Endothelial cell of umbilical vein (primary cell): ENCODE data around the gene MT1E. TPM values are rescaled to one million over a fixed set of nuclear protein-coding genes. Genes with fewer than 3 reads are reported as not detected.

Source experiments
- BruUV-seq: library from RNA; stranded (reverse); fragments of 400-500 nt; replicated peaks from 2 replicates; lab custom pipeline; 2021; lab: Mats Ljungman, UMichigan
- CTCF ChIA-PET: fragments of 300-600, 350-600 bp; sonication (Branson Sonifier 250); formaldehyde crosslinking; loops from one replicate; lab custom pipeline; 2021; ENCODE audit warnings: antibody characterized with exemption, inconsistent platforms; lab: Charles Lee
- POLR2A ChIA-PET: fragments of 300-600, 350-600 bp; sonication (Branson Sonifier 250); formaldehyde crosslinking; loops from one replicate; lab custom pipeline; 2021; ENCODE audit warnings: antibody characterized with exemption, inconsistent platforms; lab: Charles Lee
- DNase-seq: peaks from one replicate; pipeline ENCODE4 v3.0.0-alpha.2; 2011; ENCODE audit warnings: low read depth, low spot score
- FAIRE-seq: peaks from 2 replicates; lab custom pipeline; 2011; peaks lifted over from hg19 to GRCh38; lab: Jason Lieb, UNC
- H2AFZ ChIP-seq: 2 replicates; pipeline ENCODE4 v1.6.0; 2012; ENCODE audit warnings: low read depth, low read length, control low read depth, inconsistent platforms
- H3K27ac ChIP-seq: 2 replicates; pipeline ENCODE4 v1.5.1; 2011; ENCODE audit warnings: low read depth, mild to moderate bottlenecking, control low read depth, low read length, moderate library complexity; ENCODE audit not compliant: insufficient read depth
- H3K27me3 ChIP-seq, 2 experiments: 2 replicates each; pipeline versions ENCODE4 v1.6.0 to v1.6.1; 2011; ENCODE audit warnings: low read length in 2 of 2, mixed read lengths in 1 of 2; ENCODE audit not compliant: control insufficient read depth in 2 of 2, insufficient read depth in 2 of 2
- H3K36me3 ChIP-seq, 2 experiments: 2 replicates in 1 of 2; 3 replicates in 1 of 2; pipeline ENCODE4 v1.5.1; 2011; ENCODE audit warnings: low read length in 2 of 2, mild to moderate bottlenecking in 1 of 2, moderate library complexity in 1 of 2; ENCODE audit not compliant: control insufficient read depth in 2 of 2, insufficient read depth in 2 of 2; ENCODE audit errors: extremely low read depth in 1 of 2
- H3K4me1 ChIP-seq: 3 replicates; pipeline ENCODE4 v1.5.1; 2011; ENCODE audit warnings: mild to moderate bottlenecking, low read length; ENCODE audit not compliant: control insufficient read depth, insufficient read depth; ENCODE audit errors: extremely low read depth
- H3K4me2 ChIP-seq: 2 replicates; pipeline ENCODE4 v1.6.1; 2011; ENCODE audit warnings: low read length, control low read depth, mixed read lengths; ENCODE audit not compliant: insufficient read depth
- H3K4me3 ChIP-seq, 3 experiments: fragments of 200-600 bp in 1 of 3; sonication (generic), shearing (Covaris generic) in 1 of 3; replicated peaks in 1 of 3; 2 replicates each; pipeline ENCODE4 v1.5.1; 2011 to 2016; ENCODE audit warnings: control low read depth in 3 of 3, low read length in 3 of 3, mild to moderate bottlenecking in 2 of 3, inconsistent platforms in 1 of 3, low read depth in 1 of 3, moderate library complexity in 1 of 3; ENCODE audit not compliant: insufficient read depth in 1 of 3
- H3K79me2 ChIP-seq: 2 replicates; pipeline ENCODE4 v1.6.0; 2012; ENCODE audit warnings: low read length, inconsistent platforms; ENCODE audit not compliant: control insufficient read depth, insufficient read depth
- H3K9ac ChIP-seq: replicated peaks from 2 replicates; pipeline ENCODE3; 2011; ENCODE audit warnings: low read length, control low read depth; ENCODE audit not compliant: insufficient read depth; ENCODE audit errors: extremely low read depth
- H3K9me1 ChIP-seq: replicated peaks from 3 replicates; pipeline ENCODE4 v1.6.0; 2011; ENCODE audit warnings: mild to moderate bottlenecking, low read length; ENCODE audit not compliant: control insufficient read depth, insufficient read depth; ENCODE audit errors: extremely low read depth
- H3K9me3 ChIP-seq: replicated peaks from 2 replicates; pipeline ENCODE4 v1.5.1; 2012; ENCODE audit warnings: low read length, inconsistent platforms; ENCODE audit not compliant: control insufficient read depth, insufficient read depth
- H4K20me1 ChIP-seq: replicated peaks from 2 replicates; pipeline ENCODE3; 2011; ENCODE audit warnings: mild to moderate bottlenecking, low read length; ENCODE audit not compliant: control insufficient read depth, insufficient read depth; ENCODE audit errors: extremely low read depth
- EZH2 ChIP-seq: IDR thresholded peaks from 2 replicates; pipeline ENCODE4 v1.6.1; 2012; ENCODE audit warnings: borderline replicate concordance, low read depth, mild to moderate bottlenecking, moderate library complexity, low read length, inconsistent platforms; ENCODE audit not compliant: severe bottlenecking
- FOS ChIP-seq: IDR thresholded peaks from 2 replicates; pipeline ENCODE4 v1.6.1; 2011; ENCODE audit warnings: mild to moderate bottlenecking, low read length, moderate library complexity, borderline replicate concordance; ENCODE audit not compliant: insufficient read depth
- GATA2 ChIP-seq: IDR thresholded peaks from 2 replicates; pipeline ENCODE4 v1.7.0; 2011; ENCODE audit warnings: low read depth, mild to moderate bottlenecking, moderate library complexity, mixed read lengths, low read length; ENCODE audit not compliant: insufficient read length, insufficient read depth
- JUN ChIP-seq: IDR thresholded peaks from 2 replicates; pipeline ENCODE4 v1.6.1; 2011; ENCODE audit warnings: borderline replicate concordance, low read depth; ENCODE audit not compliant: insufficient read length, insufficient read depth
- MYC ChIP-seq: IDR thresholded peaks from one replicate; pipeline ENCODE4 v1.6.1; 2011; ENCODE audit warnings: mild to moderate bottlenecking, low read depth, low read length
- dilution Hi-C: fragments of 300-500 bp; cut with MboI; formaldehyde crosslinking; loops from one replicate; pipeline ENCODE4 v1.15.0; 2019; ENCODE audit warnings: low sequenced_read_pairs; ENCODE audit not compliant: extremely low pct_ligation_motif_present
- intact Hi-C: fragments of 100-400 bp; cut with micrococcal nuclease; formaldehyde crosslinking; loops from one replicate; pipeline ENCODE4 v1.10.0; 2022
- polyA plus RNA-seq, 4 experiments: library from polyadenylated mRNA; depleted of rRNA in 3 of 4; stranded (reverse) in 3 of 4; unstranded in 1 of 4; fragments of >200 nt; gene quantifications; 2 replicates each; pipeline versions ENCODE4 v1.2.1 to v1.2.3, GENCODE V29; 2011 to 2012; ENCODE audit warnings: missing spikeins in 1 of 4
- total RNA-seq: library from RNA; stranded (reverse); gene quantifications from 2 replicates; pipeline ENCODE4 v1.2.3, GENCODE V29; 2021
- TF ChIP-seq, protein P1 (sequence below): IDR thresholded peaks from 2 replicates; pipeline ENCODE4 v1.6.1; 2011; ENCODE audit not compliant: insufficient read depth, insufficient read length
- TF ChIP-seq, protein P2 (sequence below), 2 donors: IDR thresholded peaks; 1 replicate in 1 of 2; 2 replicates in 1 of 2; pipeline ENCODE4 v1.5.1; 2011; ENCODE audit warnings: low read length in 2 of 2, mild to moderate bottlenecking in 2 of 2, moderate library complexity in 2 of 2, control low read depth in 1 of 2, inconsistent platforms in 1 of 2, low read depth in 1 of 2; ENCODE audit not compliant: insufficient read depth in 1 of 2; ENCODE audit errors: extremely low read depth in 1 of 2

Gene MT1E
- total and polyA plus RNA-seq, 2 donors (not counting 3 experiments of a cell fraction or from before 2014, with no cell fraction given), result 208 to 346 TPM

DNA sequence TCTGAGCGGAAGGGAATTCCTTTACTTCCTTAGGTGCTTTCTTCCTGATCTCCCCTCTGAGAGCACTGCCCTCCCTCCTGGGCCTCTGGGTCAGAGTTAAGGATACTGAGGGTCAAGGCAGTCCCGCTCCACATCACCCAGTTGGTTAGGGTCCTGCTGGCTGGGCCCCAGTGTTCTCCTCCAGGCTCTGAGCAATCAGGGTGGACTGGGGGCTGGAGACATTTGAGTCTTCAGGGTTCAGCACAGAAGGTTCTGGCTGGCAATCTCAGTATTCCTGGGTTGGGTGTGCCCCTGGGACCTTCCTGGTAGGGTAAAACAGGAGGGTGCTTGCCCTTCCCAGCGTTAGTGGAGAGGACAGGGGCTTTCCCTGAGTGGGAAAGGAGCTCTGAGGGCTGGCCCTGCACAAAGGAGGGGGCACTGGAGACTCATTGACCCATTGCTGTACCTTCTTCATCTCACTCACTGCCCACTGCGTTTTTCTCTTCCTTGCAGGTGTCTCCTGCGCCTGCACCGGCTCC lies 7.3 kb downstream of the MT1E start:
- intact Hi-C loops, result no loop called here
- dilution Hi-C loops, result no loop called here
- no peak for DNase-seq
- Histone ChIP-seq H3K9ac (peak overlapping the region; percentile 2), H3K9me1 (no peaks in the 10 kb centered on the region), H3K4me3 (peak overlapping the region in 2 of 3 experiments; percentile 25 to 42), H3K4me2 (peak overlapping the region; percentile 83), H3K27me3 (peaks cover 34 to 38% of the 10 kb centered on the region in 2 experiments), H4K20me1 (no peaks in the 10 kb centered on the region), H3K4me1 (peaks cover 16% of the 10 kb centered on the region), H3K36me3 (no peaks in the 10 kb centered on the region), H2AFZ (peak overlapping the region; percentile 61), H3K79me2 (no peaks in the 10 kb centered on the region), H3K9me3 (no peaks in the 10 kb centered on the region), H3K27ac (no peak overlapping the region)
- TF ChIP-seq FOS (no peak), EZH2 (no peak), JUN (no peak), MYC (no peak), GATA2 (no peak)
- TF ChIP-seq, protein P1, sequence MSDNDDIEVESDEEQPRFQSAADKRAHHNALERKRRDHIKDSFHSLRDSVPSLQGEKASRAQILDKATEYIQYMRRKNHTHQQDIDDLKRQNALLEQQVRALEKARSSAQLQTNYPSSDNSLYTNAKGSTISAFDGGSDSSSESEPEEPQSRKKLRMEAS, result no peak
- TF ChIP-seq, protein P2, sequence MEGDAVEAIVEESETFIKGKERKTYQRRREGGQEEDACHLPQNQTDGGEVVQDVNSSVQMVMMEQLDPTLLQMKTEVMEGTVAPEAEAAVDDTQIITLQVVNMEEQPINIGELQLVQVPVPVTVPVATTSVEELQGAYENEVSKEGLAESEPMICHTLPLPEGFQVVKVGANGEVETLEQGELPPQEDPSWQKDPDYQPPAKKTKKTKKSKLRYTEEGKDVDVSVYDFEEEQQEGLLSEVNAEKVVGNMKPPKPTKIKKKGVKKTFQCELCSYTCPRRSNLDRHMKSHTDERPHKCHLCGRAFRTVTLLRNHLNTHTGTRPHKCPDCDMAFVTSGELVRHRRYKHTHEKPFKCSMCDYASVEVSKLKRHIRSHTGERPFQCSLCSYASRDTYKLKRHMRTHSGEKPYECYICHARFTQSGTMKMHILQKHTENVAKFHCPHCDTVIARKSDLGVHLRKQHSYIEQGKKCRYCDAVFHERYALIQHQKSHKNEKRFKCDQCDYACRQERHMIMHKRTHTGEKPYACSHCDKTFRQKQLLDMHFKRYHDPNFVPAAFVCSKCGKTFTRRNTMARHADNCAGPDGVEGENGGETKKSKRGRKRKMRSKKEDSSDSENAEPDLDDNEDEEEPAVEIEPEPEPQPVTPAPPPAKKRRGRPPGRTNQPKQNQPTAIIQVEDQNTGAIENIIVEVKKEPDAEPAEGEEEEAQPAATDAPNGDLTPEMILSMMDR (IDR thresholded peaks at IDR 0.05; ENCODE audit: extremely low read depth in 1 of 2, insufficient read depth in 1 of 2, low read depth in 1 of 2, low read length in 2 of 2), result no peak
- ChIA-PET CTCF (interaction anchor here (1.0 to 2.1 kb wide), 2 partner anchors 29 to 41 kb away, joined by 3 to 6 read pairs; no protein-coding TSS in a partner anchor), POLR2A (interaction anchor here (1.0 kb wide), 1 partner anchor 11 kb away, joined by 3 read pairs; no protein-coding TSS in a partner anchor)
- BruUV-seq, result no TSS peak
- FAIRE-seq, result no peak
